Suprapubic skin (tissue), 4 donors: ENCODE results near the gene SKI.

Experiments used
- CTCF ChIP-seq, 2 donors: fragments of 200-600 bp in 1 of 2; fragments of 450-650 bp in 1 of 2; sonication (generic) in 1 of 2; IDR thresholded peaks; one replicate each; pipeline ENCODE4 v1.5.1; 2016 to 2019; ENCODE audit warnings: antibody characterized with exemption in 2 of 2, mild to moderate bottlenecking in 1 of 2, moderate library complexity in 1 of 2
- POLR2A ChIP-seq, 2 donors: fragments of 450-650 bp; IDR thresholded peaks; one replicate each; pipeline ENCODE4 v1.6.1; 2017; ENCODE audit warnings: antibody characterized with exemption in 2 of 2, mild to moderate bottlenecking in 2 of 2, moderate library complexity in 2 of 2
- POLR2AphosphoS5 ChIP-seq, 3 donors: sonication (generic); formaldehyde crosslinking; IDR thresholded peaks; one replicate each; pipeline ENCODE4 v1.6.1; 2017; ENCODE audit warnings: antibody characterized with exemption in 3 of 3

DNA sequence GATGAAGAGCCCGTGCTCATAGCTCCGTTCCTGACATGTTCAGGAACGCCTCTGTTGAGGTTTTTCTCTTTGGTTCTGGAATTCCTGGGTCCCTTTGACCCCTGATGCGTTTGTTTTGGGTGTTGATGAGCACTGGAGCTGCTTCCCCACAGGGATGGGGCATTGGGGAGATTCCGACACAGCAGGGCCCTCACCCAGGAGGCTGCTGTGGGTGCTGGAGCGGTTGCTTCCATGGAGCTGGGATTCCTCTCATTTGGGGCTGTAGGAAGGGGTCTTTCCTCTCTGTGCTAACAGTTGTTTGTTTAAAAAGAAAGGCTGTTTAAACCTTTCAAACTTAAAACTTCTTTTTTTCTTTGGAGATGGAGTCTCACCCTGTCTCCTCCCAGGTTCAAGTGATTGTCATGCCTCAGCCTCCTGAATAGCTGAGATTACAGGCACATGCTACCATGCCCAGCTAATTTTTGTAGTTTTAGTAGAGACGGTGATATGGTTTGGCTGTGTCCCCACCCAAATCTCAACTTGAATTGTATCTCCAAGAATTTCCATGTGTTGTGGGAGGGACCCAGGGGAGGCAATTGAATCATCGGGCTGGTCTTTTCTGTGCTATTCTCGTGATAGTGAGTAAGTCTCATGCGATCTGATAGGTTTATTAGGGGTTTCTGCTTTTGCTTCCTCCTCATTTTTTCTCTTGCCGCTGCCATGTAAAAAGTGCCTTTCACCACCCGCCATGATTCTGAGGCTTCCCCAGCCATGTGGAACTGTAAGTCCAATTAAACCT is 48.9 kb downstream of the SKI start:
- no peak for TF ChIP-seq CTCF (IDR thresholded peaks at IDR 0.05)
- TF ChIP-seq POLR2A (IDR thresholded peaks at IDR 0.05), result no peak
- no peak for TF ChIP-seq POLR2AphosphoS5 (IDR thresholded peaks at IDR 0.05)
